ENCODE data around the gene GRPR. TPM values are rescaled to one million over a fixed set of nuclear protein-coding genes. Genes with fewer than 3 reads are reported as not detected.

The GRPR gene
- total and polyA plus RNA-seq, 10 of the 15 experiments (the other 5 are each of a cell fraction or from before 2014, with no cell fraction given): 0.10 to 3.7 (median 0.21) TPM; not detected in 1

- TF ChIP-seq USF1 (IDR thresholded peaks at IDR 0.05; ENCODE audit: borderline replicate concordance, extremely low read length, insufficient read depth, low read depth, low read length) (no peak), TCF3 (IDR thresholded peaks at IDR 0.05; ENCODE audit: borderline replicate concordance, insufficient read depth, low read depth, low read length) (no peak), NR2C2 (IDR thresholded peaks at IDR 0.05; ENCODE audit: borderline replicate concordance, control insufficient read depth, insufficient read length, low read depth) (no peak), SMAD1 (IDR thresholded peaks at IDR 0.05; ENCODE audit: low read depth, partially characterized antibody) (no peak), E4F1 (IDR thresholded peaks at IDR 0.05; ENCODE audit: borderline replicate concordance, partially characterized antibody) (no peak), HDAC2 (IDR thresholded peaks at IDR 0.05) (no peak)
Measured at GRCh38 chrX:16172391-16172790, 49.0 kb downstream of the GRPR start (continued).

- Histone ChIP-seq H3K9ac (ENCODE audit: control insufficient read depth, insufficient read depth, low read length) (no peak overlapping the region), H3K4me3 (no peak overlapping the region), H2AFZ (ENCODE audit: control insufficient read depth, low read depth, low read length) (no peak overlapping the region), H3K4me2 (ENCODE audit: control insufficient read depth, insufficient read depth) (no peak overlapping the region), H3K4me1 (ENCODE audit: control insufficient read depth, insufficient read depth, low read length) (no peaks in the 10 kb centered on the region), H3K27ac (ENCODE audit: control insufficient read depth, insufficient read depth) (no peak overlapping the region), H3K36me3 (ENCODE audit: control insufficient read depth in 2 of 2, insufficient read depth in 2 of 2, low read length in 1 of 2) (no peaks in the 10 kb centered on the region), H3K27me3 (replicated peaks in 1 of 2; ENCODE audit: control insufficient read depth in 2 of 2, insufficient read depth in 2 of 2, low read length in 1 of 2) (no peaks in the 10 kb centered on the region), H3K9me3 (replicated peaks; ENCODE audit: control insufficient read depth, insufficient read depth, low read length) (no peaks in the 10 kb centered on the region), H4K20me1 (ENCODE audit: control insufficient read depth, insufficient read depth) (no peaks in the 10 kb centered on the region), H3K79me2 (ENCODE audit: control insufficient read depth, insufficient read depth, low read length) (no peaks in the 10 kb centered on the region)
- SMC1A ChIA-PET (ENCODE audit: uncharacterized antibody, unreplicated experiment): no interaction called here
- DNase-seq (ENCODE audit: low read depth, low spot score) (no peak), ATAC-seq (no peak), FAIRE-seq (no peak)
- RAD21 ChIA-PET (ENCODE audit: unreplicated experiment): no interaction called here
- CTCF ChIA-PET: no interaction called here
- POLR2A ChIA-PET: no interaction called here
- intact Hi-C loops (cut with micrococcal nuclease; ENCODE audit: unreplicated experiment): no loop called here
- WGBS (ENCODE audit: insufficient coverage, insufficient replicate concordance, low lambda C conversion rate, missing lambda C conversion rate): 11% methylated on average over 3 of the region's 3 CpGs
- in situ Hi-C loops (cut with MboI): no loop called here
- BruUV-seq (replicated peaks): no TSS peak
- TF ChIP-seq TARDBP (IDR thresholded peaks at IDR 0.05; ENCODE audit: borderline replicate concordance): no peak
- no peak for TF ChIP-seq MTA2 (IDR thresholded peaks at IDR 0.05; ENCODE audit: low read depth)
- TF ChIP-seq BCLAF1 (IDR thresholded peaks at IDR 0.05): no peak
- no peak for TF ChIP-seq RELB (IDR thresholded peaks at IDR 0.05; ENCODE audit: low read depth)
- TF ChIP-seq SMAD1 (IDR thresholded peaks at IDR 0.05; ENCODE audit: low read depth, partially characterized antibody): no peak
Measured at GRCh38 chrX:16175329-16176061, 52.1 kb downstream of the GRPR start.
